ENCODE measurements around the gene GPR153. TPM values are rescaled to one million over a fixed set of nuclear protein-coding genes. Genes with fewer than 3 reads are reported as not detected.

GPR153 gene
- total RNA-seq, 6 experiments from 2014 or later = 1.5 to 34.6 (median 6.6) TPM

DNA sequence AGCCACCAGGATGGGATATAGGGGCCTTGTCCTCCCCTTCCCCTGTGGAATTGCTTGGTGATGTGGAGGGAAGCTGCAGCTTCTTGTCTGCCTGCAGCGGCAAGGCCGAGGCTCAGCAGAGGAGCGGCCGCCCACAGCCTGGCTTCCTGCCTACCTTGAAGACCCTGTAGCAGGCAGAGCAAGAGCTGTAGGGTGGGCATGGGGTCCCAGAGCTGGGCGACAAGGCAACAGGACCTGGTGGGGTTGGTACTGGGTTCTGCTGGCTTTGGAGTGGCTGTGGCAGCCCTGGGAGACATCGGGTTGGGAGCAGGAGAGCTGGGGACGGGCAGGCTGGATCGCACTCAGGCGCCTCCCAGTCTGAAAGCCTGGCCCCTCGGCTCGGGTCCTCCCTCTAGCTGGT is 5.7 kb upstream of the GPR153 start:
- no peaks in the 10 kb centered on the region for H3K27me3 ChIP-seq
- H3K9me3 ChIP-seq = no peaks in the 10 kb centered on the region
- H3K27ac ChIP-seq = no peak overlapping the region
- intact Hi-C loops (cut with DNase I) = no loop called here
- TF ChIP-seq, protein P1, sequence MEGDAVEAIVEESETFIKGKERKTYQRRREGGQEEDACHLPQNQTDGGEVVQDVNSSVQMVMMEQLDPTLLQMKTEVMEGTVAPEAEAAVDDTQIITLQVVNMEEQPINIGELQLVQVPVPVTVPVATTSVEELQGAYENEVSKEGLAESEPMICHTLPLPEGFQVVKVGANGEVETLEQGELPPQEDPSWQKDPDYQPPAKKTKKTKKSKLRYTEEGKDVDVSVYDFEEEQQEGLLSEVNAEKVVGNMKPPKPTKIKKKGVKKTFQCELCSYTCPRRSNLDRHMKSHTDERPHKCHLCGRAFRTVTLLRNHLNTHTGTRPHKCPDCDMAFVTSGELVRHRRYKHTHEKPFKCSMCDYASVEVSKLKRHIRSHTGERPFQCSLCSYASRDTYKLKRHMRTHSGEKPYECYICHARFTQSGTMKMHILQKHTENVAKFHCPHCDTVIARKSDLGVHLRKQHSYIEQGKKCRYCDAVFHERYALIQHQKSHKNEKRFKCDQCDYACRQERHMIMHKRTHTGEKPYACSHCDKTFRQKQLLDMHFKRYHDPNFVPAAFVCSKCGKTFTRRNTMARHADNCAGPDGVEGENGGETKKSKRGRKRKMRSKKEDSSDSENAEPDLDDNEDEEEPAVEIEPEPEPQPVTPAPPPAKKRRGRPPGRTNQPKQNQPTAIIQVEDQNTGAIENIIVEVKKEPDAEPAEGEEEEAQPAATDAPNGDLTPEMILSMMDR (IDR thresholded peaks at IDR 0.05) = no peak
- TF ChIP-seq POLR2A (IDR thresholded peaks at IDR 0.05) = no peak
- 81% methylated on average over 4 of the region's 11 CpGs for WGBS (ENCODE audit: insufficient coverage, low coverage, low lambda C conversion rate, missing lambda C conversion rate)
- H3K4me3 ChIP-seq = no peak overlapping the region
- H3K36me3 ChIP-seq = no peaks in the 10 kb centered on the region
- DNase-seq (no peak), ATAC-seq (no peak)
- no peaks in the 10 kb centered on the region for H3K4me1 ChIP-seq

DNA sequence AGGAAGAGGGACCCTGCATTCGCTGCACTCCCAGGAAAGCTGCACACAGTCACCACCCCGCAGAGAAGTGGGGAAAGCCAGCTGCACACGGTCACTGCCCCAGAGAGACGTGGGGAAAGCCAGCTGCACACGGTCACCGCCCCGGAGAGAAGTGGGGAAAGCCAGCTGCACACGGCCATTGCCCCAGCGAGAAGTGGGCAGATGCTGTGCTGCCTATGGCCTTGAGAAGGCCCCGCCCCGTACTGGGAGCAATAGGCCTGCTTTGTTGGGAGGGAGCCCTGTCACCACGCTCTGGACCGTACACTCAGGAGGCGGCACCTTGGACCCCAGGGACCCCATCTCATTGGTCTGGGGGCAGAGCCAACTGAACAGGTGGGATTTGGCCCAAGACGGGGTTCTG is 4.3 kb upstream of the GPR153 start:
- H3K36me3 ChIP-seq = no peaks in the 10 kb centered on the region
- no peaks in the 10 kb centered on the region for H3K9me3 ChIP-seq
- intact Hi-C loops (cut with DNase I) = no loop called here
- ATAC-seq (no peak), DNase-seq (no peak)
- no peak overlapping the region for H3K4me3 ChIP-seq
- WGBS (ENCODE audit: insufficient coverage, low coverage, low lambda C conversion rate, missing lambda C conversion rate) = no CpG with 5 or more reads among the region's 15 CpGs
- H3K27ac ChIP-seq = no peak overlapping the region
- no peaks in the 10 kb centered on the region for H3K4me1 ChIP-seq
- TF ChIP-seq POLR2A (IDR thresholded peaks at IDR 0.05) = no peak
- H3K27me3 ChIP-seq = no peaks in the 10 kb centered on the region

DNA sequence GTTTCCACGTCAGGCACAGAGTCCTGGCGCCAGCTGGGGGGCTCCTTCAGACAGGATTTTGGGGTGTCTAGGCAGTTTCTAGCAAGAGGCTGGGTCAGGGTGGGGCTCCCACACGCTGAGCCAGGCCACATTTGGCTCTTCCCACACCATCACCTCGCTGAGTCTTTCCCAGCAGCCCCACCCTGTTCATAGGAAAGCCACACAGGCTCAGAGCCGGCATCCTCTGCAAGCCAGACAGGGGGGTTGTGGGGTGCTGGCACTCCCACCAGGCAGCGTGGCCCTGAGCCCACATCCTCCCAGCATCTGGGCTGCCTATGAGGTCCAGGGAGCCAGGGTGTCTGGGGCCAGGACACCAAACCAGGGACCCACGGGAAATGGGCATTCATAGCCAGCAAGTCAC is 2.8 kb upstream of the GPR153 start:
- no peak for DNase-seq
- no peak for ATAC-seq
- WGBS (ENCODE audit: insufficient coverage, low coverage, low lambda C conversion rate, missing lambda C conversion rate) = no CpG with 5 or more reads among the region's 7 CpGs
- Histone ChIP-seq H3K27ac (no peak overlapping the region), H3K9me3 (no peaks in the 10 kb centered on the region), H3K36me3 (no peaks in the 10 kb centered on the region), H3K27me3 (no peaks in the 10 kb centered on the region), H3K4me1 (peaks cover 0 to 11% (median 4%) of the 10 kb centered on the region in 4 donors), H3K4me3 (no peak overlapping the region)
- intact Hi-C loops (cut with DNase I) = no loop called here
- TF ChIP-seq, protein P1 (IDR thresholded peaks at IDR 0.05) = no peak
- no peak for TF ChIP-seq POLR2A (IDR thresholded peaks at IDR 0.05)

DNA sequence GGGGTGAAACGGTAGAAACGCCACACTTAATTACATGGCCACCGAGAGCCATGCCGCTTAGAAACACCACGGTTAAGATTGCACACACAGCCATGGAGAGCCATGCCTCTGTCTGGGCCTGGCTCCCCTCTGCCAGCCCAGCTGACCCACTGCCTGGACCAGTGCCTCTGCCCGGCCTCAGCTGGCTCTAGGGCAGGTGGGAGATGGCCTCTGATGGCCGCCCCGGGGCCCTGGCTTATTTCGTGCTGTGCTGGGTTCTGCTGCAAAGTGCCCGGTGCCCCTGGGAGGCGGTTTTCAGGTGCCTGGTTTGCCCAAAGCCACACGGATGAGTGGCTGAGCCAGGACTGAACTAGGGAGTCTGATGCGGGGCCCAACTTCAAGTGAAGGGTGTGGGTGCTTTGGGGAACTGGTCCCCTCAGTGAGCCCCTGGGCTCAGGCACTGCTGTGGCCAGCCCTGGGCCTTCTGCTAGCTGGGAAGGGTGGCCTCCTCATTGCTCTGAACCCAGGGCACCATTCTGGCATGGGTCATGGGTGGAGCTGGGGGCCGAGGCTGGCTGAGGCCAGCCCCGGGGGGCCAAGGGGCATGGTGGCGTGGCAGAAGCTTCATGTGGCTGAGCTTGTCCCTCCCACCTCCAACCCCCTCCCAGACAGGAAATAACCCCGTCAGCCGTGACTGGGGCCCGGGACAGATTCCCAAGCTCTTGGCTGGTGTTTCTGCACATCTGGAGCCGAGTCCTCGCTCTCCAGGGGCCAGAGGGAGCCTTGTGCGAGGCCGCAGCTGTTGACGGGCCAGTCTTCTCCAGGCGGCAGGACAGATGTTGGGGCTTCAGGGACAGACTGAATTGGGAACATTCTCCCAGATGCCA is 1.9 kb upstream of the GPR153 start:
- H3K27me3 ChIP-seq = no peaks in the 10 kb centered on the region
- H3K4me3 ChIP-seq = no peak overlapping the region
- no peak for DNase-seq
- H3K27ac ChIP-seq = no peak overlapping the region
- no peaks in the 10 kb centered on the region for H3K9me3 ChIP-seq
- no peak for TF ChIP-seq POLR2A (IDR thresholded peaks at IDR 0.05)
- TF ChIP-seq, protein P1 (IDR thresholded peaks at IDR 0.05) = no peak
- no peak for ATAC-seq
- H3K4me1 ChIP-seq = peaks cover 0 to 12% (median 5%) of the 10 kb centered on the region in 4 donors
- intact Hi-C loops (cut with DNase I) = no loop called here
- WGBS (ENCODE audit: insufficient coverage, low coverage, low lambda C conversion rate, missing lambda C conversion rate) = 85% methylated on average over 5 of the region's 25 CpGs
- no peaks in the 10 kb centered on the region for H3K36me3 ChIP-seq

DNA sequence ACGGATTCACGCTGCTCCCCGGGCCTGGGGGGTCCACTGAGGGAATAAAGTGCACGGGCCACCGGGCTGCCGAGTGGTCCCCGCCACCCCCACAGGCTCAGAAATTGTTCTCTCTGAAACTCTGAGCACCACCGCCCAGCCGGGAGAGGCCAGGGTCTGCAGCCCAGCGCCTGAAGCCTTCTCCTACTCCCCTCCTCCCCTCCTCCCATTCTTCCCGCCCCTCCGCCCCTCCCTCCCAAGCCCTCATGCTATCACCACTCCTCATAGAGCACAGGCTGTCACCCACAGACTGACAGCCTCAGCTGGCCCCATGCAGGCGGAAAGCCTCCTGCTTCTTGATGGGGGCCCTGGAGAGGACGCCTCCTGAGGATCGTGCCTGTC is 707 bp upstream of the GPR153 start:
- DNase-seq (no peak), ATAC-seq (no peak)
- Histone ChIP-seq H3K4me1 (peaks cover 0 to 12% (median 5%) of the 10 kb centered on the region in 4 donors), H3K4me3 (peak overlapping the region in 2 of 3 donors; percentile 40 to 71), H3K9me3 (no peaks in the 10 kb centered on the region), H3K36me3 (no peaks in the 10 kb centered on the region), H3K27ac (no peak overlapping the region), H3K27me3 (no peaks in the 10 kb centered on the region)
- 32% methylated on average over 5 of the region's 15 CpGs for WGBS (ENCODE audit: insufficient coverage, low coverage, low lambda C conversion rate, missing lambda C conversion rate)
- intact Hi-C loops (cut with DNase I) = no loop called here
- TF ChIP-seq, protein P1 (IDR thresholded peaks at IDR 0.05) = no peak
- no peak for TF ChIP-seq POLR2A (IDR thresholded peaks at IDR 0.05)
